Measurements from ENCODE around the gene MYO7B.
"Not testable (repeated sequence)": the region's sequence is repeated elsewhere in the genome, so short reads cannot be mapped to it uniquely, and the experiment has no call there.

The MYO7B gene

GRCh38 chr2:127542231-127542630, 6.7 kb downstream of the MYO7B start:
- Histone ChIP-seq H3K18ac (ENCODE audit: low read length) (no peak overlapping the region), H2BK15ac (ENCODE audit: low read length) (no peak overlapping the region), H2AK5ac (ENCODE audit: low read depth, low read length) (no peak overlapping the region), H2AFZ (ENCODE audit: low read length) (no peak overlapping the region), H3K4ac (ENCODE audit: low read length) (no peak overlapping the region), H2BK12ac (ENCODE audit: low read length) (no peak overlapping the region), H2BK5ac (ENCODE audit: low read length) (no peak overlapping the region), H3K79me1 (ENCODE audit: low read depth, low read length) (no peaks in the 10 kb centered on the region), H3K4me3 (ENCODE audit: low read length in 2 of 2) (no peak overlapping the region), H3K23ac (ENCODE audit: low read depth, low read length, poor library complexity) (no peak overlapping the region), H3K4me2 (ENCODE audit: insufficient read depth, low read length, poor library complexity, severe bottlenecking) (no peak overlapping the region), H3K4me1 (ENCODE audit: control insufficient read depth in 2 of 2, insufficient read depth in 1 of 2, low read depth in 1 of 2, low read length in 2 of 2) (peaks cover 0 to under 1% of the 10 kb centered on the region in 2 donors), H2BK120ac (ENCODE audit: low read depth, low read length) (no peak overlapping the region), H3K27me3 (ENCODE audit: control insufficient read depth in 3 of 3, insufficient read depth in 3 of 3, low read depth in 1 of 3, low read length in 3 of 3) (peaks cover 0 to 33% (median 0%) of the 10 kb centered on the region in 3 experiments), H3K9ac (ENCODE audit: low read depth, low read length, poor library complexity) (no peak overlapping the region), H3K14ac (ENCODE audit: low read length) (no peak overlapping the region), H3K36me3 (replicated peaks in 1 of 2; ENCODE audit: control insufficient read depth in 2 of 2, insufficient read depth in 2 of 2, low read length in 2 of 2) (no peaks in the 10 kb centered on the region), H4K8ac (ENCODE audit: low read depth, low read length) (no peak overlapping the region), H3K9me3 (replicated peaks in 1 of 2; ENCODE audit: control insufficient read depth in 2 of 2, insufficient read depth in 1 of 2, low read depth in 1 of 2, low read length in 2 of 2) (no peaks in the 10 kb centered on the region), H3K27ac (replicated peaks; ENCODE audit: low read length) (no peak overlapping the region), H4K91ac (ENCODE audit: low read depth, low read length, poor library complexity) (no peak overlapping the region)
- no CpG with 5 or more reads among the region's 3 CpGs for WGBS, 2 donors (ENCODE audit: extremely low coverage in 2 of 2, insufficient read length in 2 of 2, insufficient replicate concordance in 1 of 2)
- DNase-seq (ENCODE audit: low spot score) = no peak

- H3K36me3 ChIP-seq (replicated peaks in 1 of 2; ENCODE audit: control insufficient read depth in 2 of 2, insufficient read depth in 2 of 2, low read length in 2 of 2); H3K18ac ChIP-seq (ENCODE audit: low read length); H2BK5ac ChIP-seq (ENCODE audit: low read length); DNase-seq (ENCODE audit: low spot score); H3K4me3 ChIP-seq (ENCODE audit: low read length in 2 of 2); H3K79me1 ChIP-seq (ENCODE audit: low read depth, low read length); H2AK5ac ChIP-seq (ENCODE audit: low read depth, low read length); H3K9me3 ChIP-seq (replicated peaks in 1 of 2; ENCODE audit: control insufficient read depth in 2 of 2, insufficient read depth in 1 of 2, low read depth in 1 of 2, low read length in 2 of 2); H3K4ac ChIP-seq (ENCODE audit: low read length); H2BK15ac ChIP-seq (ENCODE audit: low read length); H3K27ac ChIP-seq (replicated peaks; ENCODE audit: low read length); H2BK120ac ChIP-seq (ENCODE audit: low read depth, low read length); H3K23ac ChIP-seq (ENCODE audit: low read depth, low read length, poor library complexity); H2AFZ ChIP-seq (ENCODE audit: low read length); H4K91ac ChIP-seq (ENCODE audit: low read depth, low read length, poor library complexity); H3K4me1 ChIP-seq (ENCODE audit: control insufficient read depth in 2 of 2, insufficient read depth in 1 of 2, low read depth in 1 of 2, low read length in 2 of 2); H3K4me2 ChIP-seq (ENCODE audit: insufficient read depth, low read length, poor library complexity, severe bottlenecking); H3K14ac ChIP-seq (ENCODE audit: low read length); H4K8ac ChIP-seq (ENCODE audit: low read depth, low read length); H3K9ac ChIP-seq (ENCODE audit: low read depth, low read length, poor library complexity); H2BK12ac ChIP-seq (ENCODE audit: low read length): not testable (repeated sequence)
- no CpG with 5 or more reads among the region's 8 CpGs for WGBS, 2 donors (ENCODE audit: extremely low coverage in 2 of 2, insufficient read length in 2 of 2, insufficient replicate concordance in 1 of 2)
- peaks cover 0 to 34% (median 0%) of the 10 kb centered on the region in 3 experiments for H3K27me3 ChIP-seq (ENCODE audit: control insufficient read depth in 3 of 3, insufficient read depth in 3 of 3, low read depth in 1 of 3, low read length in 3 of 3)
Measured at GRCh38 chr2:127543013-127543501, 7.6 kb downstream of the MYO7B start.

- Histone ChIP-seq H4K91ac (ENCODE audit: low read depth, low read length, poor library complexity) (no peak overlapping the region), H3K18ac (ENCODE audit: low read length) (no peak overlapping the region), H2BK120ac (ENCODE audit: low read depth, low read length) (no peak overlapping the region), H3K14ac (ENCODE audit: low read length) (no peak overlapping the region), H3K79me1 (ENCODE audit: low read depth, low read length) (no peaks in the 10 kb centered on the region), H2BK5ac (ENCODE audit: low read length) (no peak overlapping the region), H3K9ac (ENCODE audit: low read depth, low read length, poor library complexity) (no peak overlapping the region), H4K8ac (ENCODE audit: low read depth, low read length) (no peak overlapping the region), H3K4me1 (ENCODE audit: control insufficient read depth in 2 of 2, insufficient read depth in 1 of 2, low read depth in 1 of 2, low read length in 2 of 2) (no peaks in the 10 kb centered on the region), H3K23ac (ENCODE audit: low read depth, low read length, poor library complexity) (no peak overlapping the region), H3K4me2 (ENCODE audit: insufficient read depth, low read length, poor library complexity, severe bottlenecking) (no peak overlapping the region), H3K4ac (ENCODE audit: low read length) (no peak overlapping the region), H3K27me3 (ENCODE audit: control insufficient read depth in 3 of 3, insufficient read depth in 3 of 3, low read depth in 1 of 3, low read length in 3 of 3) (peaks cover 0 to 36% (median 0%) of the 10 kb centered on the region in 3 experiments), H2AK5ac (ENCODE audit: low read depth, low read length) (no peak overlapping the region), H2BK15ac (ENCODE audit: low read length) (no peak overlapping the region), H3K4me3 (ENCODE audit: low read length in 2 of 2) (no peak overlapping the region), H3K9me3 (replicated peaks in 1 of 2; ENCODE audit: control insufficient read depth in 2 of 2, insufficient read depth in 1 of 2, low read depth in 1 of 2, low read length in 2 of 2) (no peaks in the 10 kb centered on the region), H2AFZ (ENCODE audit: low read length) (no peak overlapping the region), H2BK12ac (ENCODE audit: low read length) (no peak overlapping the region), H3K27ac (replicated peaks; ENCODE audit: low read length) (no peak overlapping the region), H3K36me3 (replicated peaks in 1 of 2; ENCODE audit: control insufficient read depth in 2 of 2, insufficient read depth in 2 of 2, low read length in 2 of 2) (no peaks in the 10 kb centered on the region)
- WGBS, 2 donors (ENCODE audit: extremely low coverage in 2 of 2, insufficient read length in 2 of 2, insufficient replicate concordance in 1 of 2) = no CpG with 5 or more reads among the region's 6 CpGs
- no peak for DNase-seq (ENCODE audit: low spot score)
Measured at GRCh38 chr2:127545189-127545588, 9.7 kb downstream of the MYO7B start.

GRCh38 chr2:127545796-127546195, 10.3 kb downstream of the MYO7B start:
- Histone ChIP-seq H3K4me1 (ENCODE audit: control insufficient read depth in 2 of 2, insufficient read depth in 1 of 2, low read depth in 1 of 2, low read length in 2 of 2) (no peaks in the 10 kb centered on the region), H3K9me3 (replicated peaks in 1 of 2; ENCODE audit: control insufficient read depth in 2 of 2, insufficient read depth in 1 of 2, low read depth in 1 of 2, low read length in 2 of 2) (no peaks in the 10 kb centered on the region), H2AK5ac (ENCODE audit: low read depth, low read length) (no peak overlapping the region), H4K8ac (ENCODE audit: low read depth, low read length) (no peak overlapping the region), H4K91ac (ENCODE audit: low read depth, low read length, poor library complexity) (no peak overlapping the region), H2BK15ac (ENCODE audit: low read length) (no peak overlapping the region), H3K4me2 (ENCODE audit: insufficient read depth, low read length, poor library complexity, severe bottlenecking) (no peak overlapping the region), H3K18ac (ENCODE audit: low read length) (no peak overlapping the region), H2BK120ac (ENCODE audit: low read depth, low read length) (no peak overlapping the region), H3K23ac (ENCODE audit: low read depth, low read length, poor library complexity) (no peak overlapping the region), H3K4me3 (ENCODE audit: low read length in 2 of 2) (no peak overlapping the region), H3K14ac (ENCODE audit: low read length) (no peak overlapping the region), H3K9ac (ENCODE audit: low read depth, low read length, poor library complexity) (no peak overlapping the region), H2BK5ac (ENCODE audit: low read length) (no peak overlapping the region), H3K27ac (replicated peaks; ENCODE audit: low read length) (no peak overlapping the region), H2AFZ (ENCODE audit: low read length) (no peak overlapping the region), H3K36me3 (replicated peaks in 1 of 2; ENCODE audit: control insufficient read depth in 2 of 2, insufficient read depth in 2 of 2, low read length in 2 of 2) (no peaks in the 10 kb centered on the region), H3K27me3 (ENCODE audit: control insufficient read depth in 3 of 3, insufficient read depth in 3 of 3, low read depth in 1 of 3, low read length in 3 of 3) (peaks cover 0 to 36% (median 0%) of the 10 kb centered on the region in 3 experiments), H3K79me1 (ENCODE audit: low read depth, low read length) (no peaks in the 10 kb centered on the region), H2BK12ac (ENCODE audit: low read length) (no peak overlapping the region), H3K4ac (ENCODE audit: low read length) (no peak overlapping the region)
- no CpG with 5 or more reads among the region's 1 CpG for WGBS, 2 donors (ENCODE audit: extremely low coverage in 2 of 2, insufficient read length in 2 of 2, insufficient replicate concordance in 1 of 2)
- DNase-seq (ENCODE audit: low spot score) = no peak
